ENCODE results near the gene MYO5C. TPM values are rescaled to one million over a fixed set of nuclear protein-coding genes. Genes with fewer than 3 reads are reported as not detected.

The MYO5C gene
- total and polyA plus RNA-seq, 10 donors, result 0.53 to 23.4 (median 14.7) TPM

DNA sequence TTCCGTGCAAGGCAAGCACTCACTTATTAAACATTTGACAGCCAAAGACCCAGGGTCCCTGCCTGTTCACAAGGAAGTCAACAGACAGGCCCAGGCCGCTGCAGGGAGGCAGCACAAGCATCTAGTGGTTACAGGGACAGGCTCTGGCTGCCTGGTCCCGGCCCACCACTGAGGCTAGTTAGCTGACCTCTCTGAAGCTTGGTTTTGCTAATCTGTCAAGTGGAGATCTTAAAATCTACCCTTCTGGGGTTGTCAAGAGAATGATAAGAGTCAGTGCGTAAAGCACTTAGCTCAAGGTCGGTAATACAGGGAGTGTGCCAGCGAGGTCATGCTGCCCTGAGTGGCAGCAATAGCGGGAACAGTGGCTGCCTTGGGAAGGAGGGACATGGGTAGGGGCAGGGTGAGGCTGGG lies 110.4 kb downstream of the MYO5C start:
- TF ChIP-seq POLR2A (IDR thresholded peaks at IDR 0.05), result no peak
- TF ChIP-seq, protein P1, sequence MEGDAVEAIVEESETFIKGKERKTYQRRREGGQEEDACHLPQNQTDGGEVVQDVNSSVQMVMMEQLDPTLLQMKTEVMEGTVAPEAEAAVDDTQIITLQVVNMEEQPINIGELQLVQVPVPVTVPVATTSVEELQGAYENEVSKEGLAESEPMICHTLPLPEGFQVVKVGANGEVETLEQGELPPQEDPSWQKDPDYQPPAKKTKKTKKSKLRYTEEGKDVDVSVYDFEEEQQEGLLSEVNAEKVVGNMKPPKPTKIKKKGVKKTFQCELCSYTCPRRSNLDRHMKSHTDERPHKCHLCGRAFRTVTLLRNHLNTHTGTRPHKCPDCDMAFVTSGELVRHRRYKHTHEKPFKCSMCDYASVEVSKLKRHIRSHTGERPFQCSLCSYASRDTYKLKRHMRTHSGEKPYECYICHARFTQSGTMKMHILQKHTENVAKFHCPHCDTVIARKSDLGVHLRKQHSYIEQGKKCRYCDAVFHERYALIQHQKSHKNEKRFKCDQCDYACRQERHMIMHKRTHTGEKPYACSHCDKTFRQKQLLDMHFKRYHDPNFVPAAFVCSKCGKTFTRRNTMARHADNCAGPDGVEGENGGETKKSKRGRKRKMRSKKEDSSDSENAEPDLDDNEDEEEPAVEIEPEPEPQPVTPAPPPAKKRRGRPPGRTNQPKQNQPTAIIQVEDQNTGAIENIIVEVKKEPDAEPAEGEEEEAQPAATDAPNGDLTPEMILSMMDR (IDR thresholded peaks at IDR 0.05 in 8 of 11, conservative IDR thresholded peaks at IDR 0.05 in 3 of 11), result no peak
- TF ChIP-seq POLR2AphosphoS5 (IDR thresholded peaks at IDR 0.05), result no peak
- WGBS, 5 donors, result 77 to 90% (median 83%) methylated on average over 7 of the region's 7 CpGs
- Histone ChIP-seq H3K27me3 (replicated peaks in 1 of 7) (peaks cover 0 to 15% (median 0%) of the 10 kb centered on the region in 7 donors), H3K36me3 (peaks cover 0 to 7% (median 0%) of the 10 kb centered on the region in 6 donors), H3K27ac (no peak overlapping the region), H3K9me3 (peaks cover 0 to 2% (median 0%) of the 10 kb centered on the region in 8 donors), H3K4me1 (peaks cover 8 to 19% (median 11%) of the 10 kb centered on the region in 6 donors), H3K4me3 (no peak overlapping the region)
- intact Hi-C loops (cut with DNase I; ENCODE audit: low total_unique reads), result no loop called here
- DNase-seq, result no peak

DNA sequence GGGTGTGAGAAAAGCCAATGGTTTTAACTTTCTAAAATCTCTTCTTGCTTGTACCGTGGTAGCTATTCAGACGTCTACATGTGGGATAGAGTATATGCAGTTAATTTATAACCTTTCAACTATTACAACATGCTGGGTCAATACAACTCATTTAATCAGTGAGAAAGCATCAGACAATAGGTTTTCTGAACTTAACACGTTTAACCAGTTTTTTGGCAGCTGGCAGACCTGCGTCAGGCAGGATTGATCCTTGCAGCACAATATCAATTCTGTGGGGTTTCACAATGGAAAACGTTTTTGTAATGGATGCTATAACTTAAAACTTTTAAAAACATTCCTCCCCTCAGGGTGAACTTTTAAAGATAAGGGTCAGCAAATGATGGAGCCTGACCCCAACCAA lies 110.9 kb downstream of the MYO5C start:
- TF ChIP-seq POLR2A (IDR thresholded peaks at IDR 0.05) (no peak), POLR2AphosphoS5 (IDR thresholded peaks at IDR 0.05) (no peak)
- TF ChIP-seq, protein P1 (IDR thresholded peaks at IDR 0.05 in 8 of 11, conservative IDR thresholded peaks at IDR 0.05 in 3 of 11), result no peak
- Histone ChIP-seq H3K4me3 (no peak overlapping the region), H3K36me3 (peaks cover 0 to 7% (median 0%) of the 10 kb centered on the region in 6 donors), H3K4me1 (peaks cover 8 to 22% (median 13%) of the 10 kb centered on the region in 6 donors), H3K27ac (no peak overlapping the region), H3K9me3 (peaks cover 0 to 2% (median 0%) of the 10 kb centered on the region in 8 donors), H3K27me3 (replicated peaks in 1 of 7) (peaks cover 0 to 20% (median 0%) of the 10 kb centered on the region in 7 donors)
- intact Hi-C loops (cut with DNase I; ENCODE audit: low total_unique reads), result no loop called here
- 74 to 76% (median 75%) methylated on average over 5 of the region's 5 CpGs for WGBS, 5 donors
- no peak for DNase-seq

DNA sequence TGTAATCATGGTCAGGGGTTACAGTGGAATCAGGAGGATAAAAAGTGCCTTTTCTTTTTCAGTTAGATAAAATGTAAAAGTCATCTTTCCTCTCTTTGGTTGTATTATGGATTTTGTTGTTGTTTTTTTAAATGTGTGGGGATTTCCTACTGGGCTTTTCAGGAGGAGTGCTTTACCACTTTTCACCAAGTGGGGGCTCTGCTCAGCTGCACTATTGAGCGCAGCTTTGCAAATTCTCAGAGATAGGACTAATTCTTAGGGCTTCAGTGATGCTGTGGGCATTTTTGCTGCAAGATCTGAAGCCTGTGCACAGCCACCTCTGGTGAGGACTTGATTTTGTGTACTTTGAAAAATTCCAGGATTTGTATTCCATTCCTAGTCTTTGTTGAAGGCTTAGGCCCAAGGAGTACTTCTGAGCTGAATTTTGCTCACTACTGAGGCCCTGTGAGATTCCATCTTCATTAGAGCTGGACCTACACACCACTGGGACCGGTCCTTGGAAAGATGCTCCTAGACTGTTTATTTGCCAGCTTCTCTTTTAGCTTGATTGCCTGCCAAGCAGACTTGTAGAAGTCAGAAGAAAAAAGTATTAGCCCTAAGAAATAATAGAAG lies 111.9 kb downstream of the MYO5C start:
- Histone ChIP-seq H3K9me3 (peaks cover 0 to 2% (median 0%) of the 10 kb centered on the region in 8 donors), H3K4me3 (no peak overlapping the region), H3K4me1 (peaks cover 11 to 28% (median 18%) of the 10 kb centered on the region in 6 donors), H3K27me3 (replicated peaks in 1 of 7) (peaks cover 0 to 20% (median 0%) of the 10 kb centered on the region in 7 donors), H3K36me3 (peaks cover 0 to 7% (median 0%) of the 10 kb centered on the region in 6 donors), H3K27ac (no peak overlapping the region)
- DNase-seq, result no peak
- intact Hi-C loops (cut with DNase I; ENCODE audit: low total_unique reads), result no loop called here
- no peak for TF ChIP-seq POLR2A (IDR thresholded peaks at IDR 0.05)
- TF ChIP-seq, protein P1 (IDR thresholded peaks at IDR 0.05 in 8 of 11, conservative IDR thresholded peaks at IDR 0.05 in 3 of 11), result peak in 8 of 11 experiments; percentile 24 to 60 (median 48)
- WGBS, 5 donors, result 66 to 90% (median 77%) methylated on average over 2 of the region's 2 CpGs

DNA sequence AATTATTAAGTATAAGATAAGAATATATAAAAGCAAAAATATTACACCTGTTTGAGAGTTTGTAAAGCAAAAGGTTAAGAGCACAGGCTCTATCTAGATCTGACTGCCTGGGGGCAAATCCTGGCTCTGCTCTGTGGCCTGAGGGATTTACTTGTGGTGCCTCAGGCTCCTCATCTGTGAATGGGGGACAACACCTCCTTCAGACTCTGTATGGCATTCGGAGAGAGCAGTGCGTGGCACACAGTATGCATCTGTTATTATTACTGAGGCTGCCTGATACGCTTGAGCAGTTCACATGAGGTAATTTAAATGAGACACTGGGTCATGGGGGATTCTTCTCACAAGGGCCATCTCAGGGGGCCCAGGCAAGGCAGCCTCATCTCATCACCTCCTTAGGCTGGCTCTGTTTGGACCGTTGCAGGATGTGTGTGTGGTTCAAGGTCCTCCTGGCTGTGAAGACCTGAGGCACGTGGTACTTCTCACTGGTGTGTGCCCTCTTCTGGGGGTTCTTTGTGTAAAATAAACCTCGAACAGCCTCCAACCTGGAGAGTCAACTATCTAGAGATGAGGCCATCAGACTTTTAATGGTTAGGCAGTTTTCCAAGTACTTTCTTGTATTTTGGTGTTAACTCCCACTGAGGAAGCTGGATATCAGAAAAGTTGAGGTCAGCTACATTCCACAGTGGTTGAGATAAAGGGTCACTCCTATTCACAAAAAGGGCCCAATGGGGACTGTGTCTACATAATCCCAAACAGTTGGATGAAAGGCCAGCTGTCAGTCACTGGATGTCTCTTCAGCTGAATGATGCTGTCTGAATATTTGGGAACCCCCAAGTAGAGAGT lies 113.4 kb downstream of the MYO5C start:
- Histone ChIP-seq H3K9me3 (peaks cover 0 to 2% (median 0%) of the 10 kb centered on the region in 8 donors), H3K27ac (no peak overlapping the region), H3K4me3 (no peak overlapping the region), H3K36me3 (peaks cover 0 to 7% (median 0%) of the 10 kb centered on the region in 6 donors), H3K4me1 (peaks cover 16 to 39% (median 25%) of the 10 kb centered on the region in 6 donors), H3K27me3 (replicated peaks in 1 of 7) (peaks cover 0 to 20% (median 0%) of the 10 kb centered on the region in 7 donors)
- WGBS, 5 donors, result 67 to 79% (median 74%) methylated on average over 5 to 6 of the region's 6 CpGs
- intact Hi-C loops (cut with DNase I; ENCODE audit: low total_unique reads), result no loop called here
- DNase-seq, result no peak
- TF ChIP-seq POLR2A (IDR thresholded peaks at IDR 0.05) (no peak), POLR2AphosphoS5 (IDR thresholded peaks at IDR 0.05) (no peak)
- TF ChIP-seq, protein P1 (IDR thresholded peaks at IDR 0.05 in 8 of 11, conservative IDR thresholded peaks at IDR 0.05 in 3 of 11), result no peak
